GM12864 (cell line): ENCODE results near the gene SLC22A23.

Source experiments
- DNase-seq: peaks from one replicate; pipeline ENCODE4 v3.0.0-alpha.2; 2011; ENCODE audit warnings: low read depth
- H3K4me3 ChIP-seq: 2 replicates; pipeline ENCODE4 v1.5.1; 2011; ENCODE audit warnings: mild to moderate bottlenecking, low read depth, low read length, control low read depth
- CTCF ChIP-seq: IDR thresholded peaks from 2 replicates; pipeline ENCODE4 v1.5.1; 2011; ENCODE audit warnings: low read depth, mild to moderate bottlenecking, moderate library complexity, low read length, control low read depth, inconsistent platforms; ENCODE audit errors: missing control alignments

Gene SLC22A23

GRCh38 chr6:3258720-3259490, 197.9 kb downstream of the SLC22A23 start, which contains the start of gene PSMG4:
Gene PSMG4, plus strand, starts transcription at chr6:3258947. Its CDS starts 76 bp downstream, at chr6:3259023.
- TF ChIP-seq CTCF: no peak
- H3K4me3 ChIP-seq: peak within 1 kb of the TSS; percentile 63
- no peak for DNase-seq

- TF ChIP-seq CTCF: no peak
- DNase-seq: no peak
- peak overlapping the region; percentile 63 for H3K4me3 ChIP-seq
Measured at GRCh38 chr6:3258201-3258600, 198.6 kb downstream of the SLC22A23 start.

DNA sequence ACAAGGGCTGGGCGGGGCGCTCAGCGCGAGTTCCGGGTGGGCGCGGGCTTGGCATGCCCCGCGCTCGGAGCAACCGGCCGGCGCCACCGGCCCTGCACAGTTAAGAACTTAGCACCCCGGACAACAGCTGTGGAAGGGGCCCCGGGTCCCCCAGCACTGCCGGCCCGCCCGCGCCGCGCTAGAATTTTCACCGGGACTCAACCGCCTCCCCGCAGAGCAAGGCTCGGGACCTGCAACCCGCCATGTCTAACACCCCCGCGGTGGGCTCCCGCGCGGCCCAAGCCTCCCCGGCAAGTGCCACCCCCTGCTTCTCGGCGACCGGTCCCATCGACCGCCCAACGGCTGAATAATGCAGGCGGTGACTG, 203.3 kb downstream of the SLC22A23 start:
- no peak for DNase-seq
- H3K4me3 ChIP-seq: no peak overlapping the region
- no peak for TF ChIP-seq CTCF

GRCh38 chr6:3252861-3253596, 203.8 kb downstream of the SLC22A23 start:
- no peak for DNase-seq
- no peak overlapping the region for H3K4me3 ChIP-seq
- TF ChIP-seq CTCF: no peak

DNA sequence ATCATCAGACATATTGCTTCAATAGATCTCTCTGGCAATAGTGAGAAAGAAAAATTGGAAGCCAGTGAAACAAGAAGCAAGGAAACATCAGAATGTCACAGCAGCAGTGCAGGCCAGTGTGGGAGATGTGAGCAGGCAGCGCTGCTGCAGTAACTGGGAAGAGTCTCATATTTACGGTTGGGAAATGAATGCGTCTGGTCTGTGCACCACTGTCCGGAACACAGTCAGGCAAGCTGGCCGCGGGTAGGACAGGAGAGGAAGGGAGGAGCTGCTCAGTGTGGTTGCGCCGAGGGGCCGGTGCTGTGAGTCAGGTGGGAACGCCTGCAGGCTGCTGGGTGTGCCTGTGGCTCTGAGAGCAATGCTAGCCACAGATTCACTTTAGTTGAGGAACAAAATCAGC, 204.5 kb downstream of the SLC22A23 start:
- DNase-seq: no peak

More for the DNA sequence above, 204.5 kb downstream of the SLC22A23 start:
- H3K4me3 ChIP-seq: no peak overlapping the region
- TF ChIP-seq CTCF: no peak
